Activated CD4-positive, alpha-beta memory T cell treated with anti-CD3 and anti-CD28 coated beads for 36 hours (primary cell): Measurements from ENCODE around the gene CNTNAP3. TPM values are rescaled to one million over a fixed set of nuclear protein-coding genes. Genes with fewer than 3 reads are reported as not detected.
"Not testable (repeated sequence)": the region's sequence is repeated elsewhere in the genome, so short reads cannot be mapped to it uniquely, and the experiment has no call there.

Experiments used
- CTCF ChIA-PET: fragments of 350-600 bp; sonication (Branson Sonifier 250); formaldehyde crosslinking; loops from one replicate; lab custom pipeline; 2021; ENCODE audit warnings: antibody characterized with exemption, inconsistent platforms; lab: Charles Lee
- POLR2A ChIA-PET: fragments of 350-600 bp; sonication (Branson Sonifier 250); formaldehyde crosslinking; loops from one replicate; lab custom pipeline; 2021; ENCODE audit warnings: antibody characterized with exemption; lab: Charles Lee
- DNase-seq: peaks from one replicate; pipeline ENCODE4 v3.0.0-alpha.2; 2020
- H3K27ac Mint-ChIP-seq: one replicate; pipeline ENCODE4 v1.8.0; 2021; ENCODE audit warnings: mixed read lengths
- H3K27me3 Mint-ChIP-seq: one replicate; pipeline ENCODE4 v1.8.0; 2021; ENCODE audit warnings: mixed read lengths
- H3K36me3 Mint-ChIP-seq: one replicate; pipeline ENCODE4 v1.8.0; 2021; ENCODE audit warnings: mixed read lengths
- H3K4me1 Mint-ChIP-seq: one replicate; pipeline ENCODE4 v1.8.0; 2021; ENCODE audit warnings: low read depth, mixed read lengths
- H3K4me3 Mint-ChIP-seq: one replicate; pipeline ENCODE4 v1.8.0; 2021; ENCODE audit warnings: mild to moderate bottlenecking, mixed read lengths
- H3K9me3 Mint-ChIP-seq: one replicate; pipeline ENCODE4 v1.8.0; 2021; ENCODE audit warnings: mixed read lengths
- intact Hi-C: fragments of 100-400 bp; cut with micrococcal nuclease; formaldehyde crosslinking; loops from one replicate; pipeline ENCODE4 v1.15.1; 2023
- total RNA-seq, 2 experiments: library from RNA; stranded (reverse); gene quantifications; one replicate each; pipeline ENCODE4 v1.2.3, GENCODE V29; 2021

The CNTNAP3 gene
- total RNA-seq, 2 experiments from 2014 or later = not detected

DNA sequence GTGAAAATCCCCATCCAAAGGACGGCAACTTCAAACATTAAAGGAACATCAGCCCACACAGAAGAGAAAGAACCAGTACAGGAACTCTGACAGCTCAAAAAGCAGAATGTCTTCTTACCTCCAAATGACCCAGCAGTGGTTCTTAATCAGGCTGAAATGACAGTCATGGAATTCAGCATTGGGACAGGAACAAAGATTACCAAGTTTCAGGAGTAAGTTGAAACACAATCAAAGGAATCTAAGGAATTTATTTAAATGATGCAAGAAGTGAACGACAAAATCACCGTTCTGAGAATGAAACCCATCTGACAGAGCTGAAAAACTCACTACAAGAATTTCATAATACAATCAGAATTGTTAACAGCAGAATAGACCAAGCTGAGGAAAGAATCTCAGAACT, 241.1 kb downstream of the CNTNAP3 start:
- DNase-seq, H3K36me3 Mint-ChIP-seq, H3K4me3 Mint-ChIP-seq, H3K27ac Mint-ChIP-seq, H3K27me3 Mint-ChIP-seq, POLR2A ChIA-PET, H3K9me3 Mint-ChIP-seq, intact Hi-C loops, CTCF ChIA-PET, H3K4me1 Mint-ChIP-seq: not testable (repeated sequence)

DNA sequence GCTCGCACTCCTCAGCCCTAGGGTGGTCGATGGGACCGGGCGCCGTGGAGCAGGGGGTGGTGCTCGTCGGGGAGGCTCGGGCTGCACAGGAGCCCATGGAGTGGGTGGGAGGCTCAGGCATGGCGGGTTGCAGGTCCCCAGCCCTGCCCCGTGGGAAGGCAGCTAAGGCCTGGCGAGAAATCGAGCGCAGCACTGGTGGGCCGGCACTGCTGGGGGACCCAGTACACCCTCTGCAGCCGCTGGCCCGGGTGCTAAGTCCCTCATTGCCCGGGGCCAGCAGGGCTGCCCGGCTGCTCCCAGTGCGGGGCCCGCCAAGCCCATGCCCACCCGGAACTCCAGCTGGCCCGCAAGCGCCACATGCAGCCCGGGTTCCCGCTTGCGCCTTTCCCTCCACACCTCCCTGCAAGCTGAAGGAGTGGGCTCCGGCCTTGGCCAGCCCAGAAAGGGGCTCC, 245.6 kb downstream of the CNTNAP3 start:
- H3K36me3 Mint-ChIP-seq, DNase-seq, H3K27ac Mint-ChIP-seq, H3K4me1 Mint-ChIP-seq, H3K9me3 Mint-ChIP-seq, POLR2A ChIA-PET, H3K4me3 Mint-ChIP-seq, CTCF ChIA-PET, H3K27me3 Mint-ChIP-seq, intact Hi-C loops: not testable (repeated sequence)

- H3K27me3 Mint-ChIP-seq, H3K4me1 Mint-ChIP-seq, H3K9me3 Mint-ChIP-seq, CTCF ChIA-PET, H3K36me3 Mint-ChIP-seq, H3K4me3 Mint-ChIP-seq, intact Hi-C loops, POLR2A ChIA-PET, DNase-seq, H3K27ac Mint-ChIP-seq: not testable (repeated sequence)
Measured at GRCh38 chr9:39041774-39042173, 246.2 kb downstream of the CNTNAP3 start.

GRCh38 chr9:39039148-39039547, 248.8 kb downstream of the CNTNAP3 start:
- POLR2A ChIA-PET, H3K27ac Mint-ChIP-seq, H3K36me3 Mint-ChIP-seq, intact Hi-C loops, H3K9me3 Mint-ChIP-seq, H3K27me3 Mint-ChIP-seq, H3K4me1 Mint-ChIP-seq, DNase-seq, CTCF ChIA-PET, H3K4me3 Mint-ChIP-seq: not testable (repeated sequence)

DNA sequence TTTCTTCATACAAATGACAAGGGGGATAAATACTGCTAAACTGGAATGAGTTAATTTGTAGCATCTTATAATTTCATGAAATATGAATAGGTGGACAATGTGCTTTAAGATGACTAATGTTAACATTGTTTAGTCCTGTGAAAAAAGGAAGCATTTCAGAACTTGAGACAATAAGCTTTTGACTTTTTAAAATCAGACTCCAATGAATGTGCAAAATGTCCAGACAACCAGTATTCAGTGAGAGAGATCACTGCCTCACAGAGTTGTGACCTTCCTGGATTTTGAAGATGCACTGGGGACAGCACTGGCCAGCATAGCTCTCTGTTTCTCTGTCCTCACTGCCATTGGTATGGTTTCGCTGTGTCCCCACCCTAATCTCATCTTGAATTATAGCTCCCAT, 249.7 kb downstream of the CNTNAP3 start:
- POLR2A ChIA-PET = not testable (repeated sequence)

DNA sequence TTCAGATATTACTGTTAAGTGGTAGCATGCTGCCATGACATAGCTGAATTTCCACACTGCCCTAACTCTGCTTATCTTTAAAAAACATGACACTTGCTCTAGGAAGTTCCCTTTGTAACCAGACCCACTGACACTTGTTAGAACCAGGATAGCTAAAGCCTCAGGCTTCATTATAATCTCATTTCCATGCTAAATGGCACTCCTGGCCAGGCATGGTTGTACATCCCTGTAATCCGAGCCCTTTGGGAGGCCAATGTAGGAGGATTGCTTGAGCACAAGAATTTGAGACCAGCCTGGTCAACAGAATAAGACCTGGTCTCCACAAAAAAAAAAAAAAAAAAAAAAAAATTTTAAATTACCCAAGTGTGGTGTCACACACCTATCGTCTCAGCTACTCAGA, 254.1 kb downstream of the CNTNAP3 start:
- intact Hi-C loops, DNase-seq, H3K27ac Mint-ChIP-seq, POLR2A ChIA-PET, CTCF ChIA-PET, H3K4me1 Mint-ChIP-seq, H3K9me3 Mint-ChIP-seq, H3K4me3 Mint-ChIP-seq, H3K27me3 Mint-ChIP-seq, H3K36me3 Mint-ChIP-seq: not testable (repeated sequence)

More for the DNA sequence above, 249.7 kb downstream of the CNTNAP3 start:
- H3K27me3 Mint-ChIP-seq, H3K4me3 Mint-ChIP-seq, H3K4me1 Mint-ChIP-seq, intact Hi-C loops, H3K36me3 Mint-ChIP-seq, H3K27ac Mint-ChIP-seq, H3K9me3 Mint-ChIP-seq, CTCF ChIA-PET, DNase-seq: not testable (repeated sequence)

DNA sequence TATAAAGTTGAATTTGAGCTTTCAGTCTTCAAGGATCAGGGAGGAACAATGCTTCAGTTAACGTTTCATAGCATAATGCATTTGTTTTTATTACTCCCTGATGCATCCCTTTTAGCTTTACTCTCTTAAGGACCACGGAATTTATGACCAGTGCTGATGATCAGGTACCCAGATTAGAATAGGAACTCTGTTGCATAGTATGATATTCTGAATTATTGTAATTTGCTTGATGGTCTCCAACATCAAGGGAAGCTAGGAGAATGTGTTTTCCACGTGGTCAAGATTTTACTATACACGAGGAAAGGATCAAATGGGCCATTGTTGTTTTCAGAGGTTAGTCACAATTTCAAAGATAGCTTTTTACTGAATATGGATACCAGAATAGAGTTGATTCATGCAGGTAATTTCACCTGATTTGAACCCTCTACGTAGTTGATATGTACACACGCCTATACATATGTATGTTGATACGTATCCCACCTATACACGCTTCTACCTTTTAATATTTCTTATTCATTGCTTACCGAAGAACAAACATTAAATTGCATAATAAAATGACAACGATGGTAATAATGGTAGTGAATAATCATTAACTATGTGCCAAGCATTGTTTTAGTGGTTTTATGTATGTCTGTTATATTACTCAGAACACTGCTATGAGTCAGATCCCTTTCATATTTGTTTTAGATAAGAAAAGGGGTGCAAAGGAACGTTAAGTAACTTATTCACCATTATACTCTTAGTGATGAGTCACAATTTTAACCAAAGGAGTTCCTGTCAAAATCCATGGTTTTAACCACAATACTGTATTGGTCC, 257.6 kb downstream of the CNTNAP3 start:
- intact Hi-C loops, H3K27ac Mint-ChIP-seq, CTCF ChIA-PET, H3K27me3 Mint-ChIP-seq, H3K4me3 Mint-ChIP-seq, H3K36me3 Mint-ChIP-seq, DNase-seq, H3K9me3 Mint-ChIP-seq, POLR2A ChIA-PET, H3K4me1 Mint-ChIP-seq: not testable (repeated sequence)

DNA sequence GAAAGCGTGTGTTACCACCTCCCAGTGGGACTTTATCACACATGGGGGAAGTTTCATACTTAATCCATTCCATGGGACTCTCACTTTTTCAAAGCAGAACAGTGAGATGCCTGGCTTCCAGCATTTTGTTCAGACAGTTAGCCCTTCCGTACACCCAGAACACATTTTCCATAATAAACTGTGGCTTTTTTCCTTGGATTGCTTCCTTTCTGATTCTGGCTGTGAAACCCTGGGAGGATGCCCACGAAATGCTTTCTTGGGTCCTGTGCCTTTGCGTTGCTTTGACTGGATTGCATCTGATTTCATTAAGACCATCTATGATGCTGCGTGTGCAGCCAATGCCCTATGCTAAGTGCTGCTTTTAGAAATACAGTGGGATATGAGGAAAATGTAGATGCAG, 259.1 kb downstream of the CNTNAP3 start:
- H3K9me3 Mint-ChIP-seq, intact Hi-C loops, H3K4me3 Mint-ChIP-seq, H3K27me3 Mint-ChIP-seq, POLR2A ChIA-PET, DNase-seq, H3K36me3 Mint-ChIP-seq, CTCF ChIA-PET, H3K4me1 Mint-ChIP-seq, H3K27ac Mint-ChIP-seq: not testable (repeated sequence)

DNA sequence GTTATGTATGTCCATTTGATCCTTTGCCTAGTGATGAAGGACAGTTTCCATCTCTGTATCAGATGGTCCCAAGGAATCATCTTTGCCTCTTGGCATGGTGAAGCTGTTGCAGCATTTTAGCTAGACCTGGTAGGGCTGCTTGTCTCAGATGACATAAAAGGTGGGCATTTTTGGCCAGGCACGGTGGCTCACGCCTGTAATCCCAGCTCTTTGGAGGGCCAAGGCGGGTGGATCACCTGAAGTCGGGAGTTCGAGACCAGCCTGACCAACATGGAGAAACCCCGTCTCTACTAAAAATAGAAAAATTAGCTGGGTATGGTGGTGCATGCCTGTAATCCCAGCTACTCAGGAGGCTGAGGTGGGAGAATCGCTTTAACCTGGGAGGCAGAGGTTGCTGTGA, 259.8 kb downstream of the CNTNAP3 start:
- intact Hi-C loops, H3K9me3 Mint-ChIP-seq, H3K4me1 Mint-ChIP-seq, H3K4me3 Mint-ChIP-seq, H3K27ac Mint-ChIP-seq, CTCF ChIA-PET, DNase-seq, H3K36me3 Mint-ChIP-seq, H3K27me3 Mint-ChIP-seq, POLR2A ChIA-PET: not testable (repeated sequence)

DNA sequence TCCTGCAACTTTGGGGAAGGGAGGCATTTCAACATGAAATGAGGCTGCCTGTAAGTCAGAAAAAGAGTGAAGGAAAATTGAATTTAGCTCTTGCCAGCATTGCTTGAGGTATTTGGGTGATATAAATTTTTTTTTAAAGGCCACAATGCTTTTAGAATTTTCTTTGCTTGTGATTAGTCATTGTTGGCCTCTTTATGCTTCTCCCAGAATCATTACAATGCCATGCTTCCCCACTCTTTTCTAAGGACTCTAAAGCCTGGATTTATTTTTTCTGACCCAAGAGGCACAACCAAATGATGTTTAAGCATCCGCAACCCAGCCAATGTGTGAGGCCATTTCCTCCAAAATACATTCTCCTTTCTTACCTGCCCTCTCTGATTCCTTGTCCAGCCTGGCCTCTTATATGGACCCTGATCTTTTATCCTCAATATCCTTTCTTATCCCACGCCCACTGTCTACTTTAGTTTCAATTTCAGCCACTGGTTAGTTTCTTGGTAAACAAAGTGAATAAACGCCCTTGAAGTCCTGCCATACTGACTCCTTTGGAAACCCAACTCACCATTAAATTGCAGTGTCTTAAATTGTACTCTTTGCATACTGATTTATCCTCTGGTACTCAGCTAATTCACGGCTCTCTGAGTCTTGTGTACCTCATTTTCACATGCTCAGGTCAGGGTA, 261.9 kb downstream of the CNTNAP3 start:
- H3K27ac Mint-ChIP-seq, H3K27me3 Mint-ChIP-seq, DNase-seq, H3K36me3 Mint-ChIP-seq, H3K9me3 Mint-ChIP-seq, CTCF ChIA-PET, POLR2A ChIA-PET, H3K4me1 Mint-ChIP-seq, intact Hi-C loops, H3K4me3 Mint-ChIP-seq: not testable (repeated sequence)
